GM12875 (cell line): ENCODE results near the gene ISCA2.

Experiments used
- H3K4me3 ChIP-seq: one replicate; pipeline ENCODE4 v1.5.1; 2011; ENCODE audit warnings: low read depth, low read length, control low read depth
- CTCF ChIP-seq: IDR thresholded peaks from 2 replicates; pipeline ENCODE4 v1.5.1; 2011; ENCODE audit warnings: low read depth, mild to moderate bottlenecking, control low read depth, inconsistent platforms, low read length, moderate library complexity, borderline replicate concordance; ENCODE audit not compliant: insufficient read depth

Gene ISCA2

DNA sequence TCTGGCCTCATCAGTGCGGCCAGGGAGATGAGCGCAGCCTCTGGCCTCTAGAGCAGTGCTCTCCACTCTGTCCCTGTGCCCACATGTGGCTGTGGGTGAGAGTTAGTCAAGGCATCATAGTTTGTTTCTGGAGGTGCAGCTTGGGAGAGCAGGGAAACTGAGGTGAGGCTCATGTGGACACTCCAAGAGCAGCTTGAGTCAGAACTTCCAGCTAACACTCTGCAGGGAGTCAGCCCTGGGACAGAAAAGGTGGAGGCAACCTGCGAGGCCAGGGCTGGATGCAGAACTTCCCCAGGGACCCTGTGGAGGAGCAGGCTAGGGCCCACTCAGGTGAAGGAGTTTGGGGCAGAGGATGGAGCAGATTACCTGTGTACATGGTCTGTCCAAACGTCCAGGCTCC, 10.8 kb downstream of the ISCA2 start:
- no peak for TF ChIP-seq CTCF
- no peak overlapping the region for H3K4me3 ChIP-seq

GRCh38 chr14:74504874-74505720, 11.5 kb downstream of the ISCA2 start:
- no peak overlapping the region for H3K4me3 ChIP-seq
- TF ChIP-seq CTCF = no peak

DNA sequence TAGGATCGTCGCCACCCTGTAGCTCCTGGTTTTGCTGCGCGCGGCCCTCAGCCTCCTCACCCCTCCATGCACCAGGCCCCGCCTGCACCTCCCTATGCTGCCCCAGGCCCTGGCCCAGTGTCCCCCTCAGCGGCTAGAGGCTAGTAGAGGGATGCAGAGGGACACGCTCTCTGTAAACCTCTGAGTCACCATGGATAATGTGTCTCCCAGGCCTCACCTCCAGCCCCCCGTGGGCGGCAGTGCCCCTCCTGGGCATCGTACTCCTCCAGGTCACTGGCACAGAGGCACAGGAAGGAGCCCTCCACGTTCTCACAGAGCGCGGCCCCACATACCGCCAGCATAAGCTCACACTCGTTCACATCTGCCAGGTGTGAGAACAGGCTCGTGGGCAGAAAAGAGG, 12.3 kb downstream of the ISCA2 start:
- no peak overlapping the region for H3K4me3 ChIP-seq
- TF ChIP-seq CTCF = no peak

GRCh38 chr14:74506411-74506851, 12.9 kb downstream of the ISCA2 start:
- no peak overlapping the region for H3K4me3 ChIP-seq

DNA sequence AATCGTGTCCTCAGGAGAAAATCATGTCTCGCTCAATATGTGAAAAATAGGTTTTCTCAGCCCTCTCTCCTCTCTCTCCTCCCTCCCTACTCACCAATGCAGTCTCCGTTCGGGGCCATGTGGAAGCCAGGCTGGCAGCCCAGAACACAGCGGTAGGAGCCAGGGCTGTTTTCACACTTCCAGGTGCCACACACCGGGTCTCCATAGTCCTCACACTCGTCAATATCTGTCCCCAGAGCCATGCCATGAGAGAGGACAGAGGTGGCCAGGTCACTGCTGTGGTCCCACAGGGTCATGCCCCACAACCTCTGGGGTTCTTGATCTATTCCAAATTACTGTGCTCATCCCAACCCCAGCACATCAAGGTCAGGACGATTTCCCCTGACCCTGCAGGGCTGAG, 13.5 kb downstream of the ISCA2 start:
- TF ChIP-seq CTCF = no peak
- H3K4me3 ChIP-seq = no peak overlapping the region

More at GRCh38 chr14:74506411-74506851, 12.9 kb downstream of the ISCA2 start:
- TF ChIP-seq CTCF = no peak

- no peak overlapping the region for H3K4me3 ChIP-seq
- no peak for TF ChIP-seq CTCF
Observed at GRCh38 chr14:74507840-74508239, 14.3 kb downstream of the ISCA2 start.

GRCh38 chr14:74508292-74508731, 14.7 kb downstream of the ISCA2 start:
- no peak overlapping the region for H3K4me3 ChIP-seq
- peak; percentile 16; the same call in 1 of the 2 replicates for TF ChIP-seq CTCF
